IPS-18c (cell line): Measurements from ENCODE around the gene TRAPPC10.
"Not testable (repeated sequence)": the region's sequence is repeated elsewhere in the genome, so short reads cannot be mapped to it uniquely, and the experiment has no call there.

Source experiments
- H3K4me3 ChIP-seq: 2 replicates; pipeline ENCODE4 v1.7.0; 2013; ENCODE audit warnings: low read depth, mild to moderate bottlenecking, low read length, moderate library complexity; ENCODE audit not compliant: insufficient read depth
- H3K9me3 ChIP-seq: one replicate; pipeline ENCODE4 v1.6.1; 2013; ENCODE audit warnings: mild to moderate bottlenecking, low read length, moderate library complexity; ENCODE audit not compliant: control insufficient read depth, insufficient read depth

The TRAPPC10 gene

DNA sequence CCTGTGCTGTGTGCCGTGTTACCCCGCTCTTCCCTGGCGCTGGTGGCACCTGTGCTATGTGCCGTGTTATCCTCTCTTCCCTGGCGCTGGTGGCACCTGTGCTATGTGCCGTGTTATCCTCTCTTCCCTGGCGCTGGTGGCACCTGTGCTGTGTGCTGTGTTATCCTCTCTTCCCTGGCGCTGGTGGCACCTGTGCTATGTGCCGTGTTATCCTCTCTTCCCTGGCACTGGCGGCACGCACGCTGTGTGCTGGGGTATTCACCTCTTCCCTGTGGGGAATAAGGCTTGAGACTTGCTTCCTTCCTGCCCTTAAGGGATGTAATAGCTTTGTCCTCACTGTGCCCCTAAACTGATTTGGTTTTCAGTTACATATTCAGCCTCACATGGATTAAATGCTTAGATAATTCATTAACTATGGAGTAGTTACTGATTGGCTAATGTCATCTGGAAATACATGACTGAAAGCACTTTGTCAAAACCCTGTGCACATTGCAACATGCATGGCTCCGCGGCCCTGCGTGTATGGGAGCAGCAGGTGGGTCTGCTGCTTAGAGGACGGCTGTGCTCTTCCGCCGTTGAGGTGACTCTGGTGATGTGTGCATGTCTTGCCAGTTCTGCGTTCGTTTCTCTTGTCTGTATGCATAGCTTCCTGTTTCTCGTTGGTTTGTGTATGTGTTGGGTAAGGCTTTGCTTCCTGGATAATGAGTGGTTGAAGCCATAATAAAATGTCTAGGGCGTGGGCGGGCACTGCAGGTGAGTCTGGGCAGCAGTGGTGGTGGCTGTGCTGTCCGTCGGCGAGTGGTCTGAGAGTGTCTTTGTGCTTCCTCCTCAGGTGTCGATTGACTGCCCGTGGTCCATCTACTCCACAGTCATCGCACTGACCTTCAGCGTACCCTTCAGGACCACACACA, 77.1 kb downstream of the TRAPPC10 start:
- H3K4me3 ChIP-seq = no peak overlapping the region
- H3K9me3 ChIP-seq = no peaks in the 10 kb centered on the region

DNA sequence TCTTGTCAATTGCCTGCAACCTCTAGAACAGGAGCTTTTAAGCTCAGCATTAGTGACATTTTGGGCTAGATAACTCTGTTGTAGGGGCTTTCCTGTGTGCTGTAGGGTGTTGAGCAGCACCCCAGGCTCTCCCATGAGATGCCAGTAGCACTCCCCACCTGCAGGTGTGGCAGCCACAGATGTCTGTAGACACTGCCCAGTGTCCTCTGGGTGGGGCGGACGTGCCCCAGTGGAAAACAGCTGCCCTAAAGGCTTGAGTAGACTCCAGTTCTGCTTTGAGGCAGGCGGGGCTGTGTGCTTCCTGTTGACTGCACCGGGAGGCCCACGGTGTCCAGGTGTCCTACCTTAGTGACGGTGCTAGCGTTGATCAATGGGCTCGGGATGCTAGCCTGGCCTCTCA, 78.2 kb downstream of the TRAPPC10 start:
- no peaks in the 10 kb centered on the region for H3K9me3 ChIP-seq

DNA sequence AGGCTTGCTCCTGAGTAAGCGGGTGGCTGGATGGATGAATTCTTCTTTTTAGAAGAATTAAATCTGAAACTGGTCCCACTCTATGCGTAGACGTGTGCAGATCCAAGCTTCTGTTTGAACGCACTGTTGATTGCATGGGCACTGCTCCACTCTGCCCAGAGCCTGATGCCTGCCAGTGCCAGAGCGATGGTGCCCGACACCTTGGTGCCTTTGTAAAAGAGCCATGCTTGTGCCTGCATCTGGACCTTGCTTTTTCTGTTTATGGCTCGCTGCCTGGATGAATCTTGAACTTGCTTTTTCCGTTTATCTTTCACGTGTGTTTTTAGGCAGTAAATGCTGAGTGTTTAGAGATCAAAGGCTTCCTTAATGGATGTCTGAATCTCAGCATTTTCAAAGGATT, 80.1 kb downstream of the TRAPPC10 start:
- no peaks in the 10 kb centered on the region for H3K9me3 ChIP-seq
- H3K4me3 ChIP-seq = no peak overlapping the region

More for the DNA sequence above, 78.2 kb downstream of the TRAPPC10 start:
- no peak overlapping the region for H3K4me3 ChIP-seq

DNA sequence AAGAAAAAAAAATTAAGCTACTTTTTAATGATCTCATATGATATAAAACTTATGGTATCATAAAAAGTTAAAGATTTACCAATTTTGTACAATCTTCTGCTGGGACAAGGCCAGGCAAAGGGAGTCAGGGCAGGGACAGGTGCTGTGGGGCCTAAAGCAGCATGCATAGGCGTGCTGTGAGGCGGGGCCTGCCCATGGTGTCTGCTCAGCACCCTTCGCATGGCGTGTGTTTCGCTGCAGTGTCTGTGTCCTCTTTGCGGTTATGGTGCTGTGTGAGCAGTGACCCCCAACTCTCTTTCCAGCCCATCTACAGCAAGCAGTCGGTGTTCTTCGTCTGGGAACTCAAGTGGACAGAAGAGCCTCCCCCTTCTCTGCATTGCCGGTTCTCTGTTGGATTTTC, 81.7 kb downstream of the TRAPPC10 start:
- Histone ChIP-seq H3K4me3 (no peak overlapping the region), H3K9me3 (no peaks in the 10 kb centered on the region)

DNA sequence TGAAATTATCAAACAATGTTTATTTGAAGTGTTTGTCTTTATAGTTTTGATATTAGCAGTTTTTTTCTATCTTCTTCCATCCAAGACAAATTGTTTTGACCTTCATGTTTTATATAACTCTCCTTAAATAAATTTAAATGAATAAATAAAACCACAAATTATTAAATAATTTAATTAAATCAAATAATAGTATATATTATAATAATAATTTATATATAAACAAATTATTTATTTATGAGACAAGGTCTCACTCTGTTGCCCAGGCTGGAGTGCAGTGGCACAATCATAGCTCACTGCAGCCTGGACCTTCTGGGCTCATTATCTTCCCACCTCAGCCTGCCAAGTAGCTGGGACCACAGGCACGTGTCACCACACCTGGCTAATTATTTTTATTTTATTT, 82.7 kb downstream of the TRAPPC10 start:
- Histone ChIP-seq H3K4me3 (no peak overlapping the region), H3K9me3 (no peaks in the 10 kb centered on the region)

DNA sequence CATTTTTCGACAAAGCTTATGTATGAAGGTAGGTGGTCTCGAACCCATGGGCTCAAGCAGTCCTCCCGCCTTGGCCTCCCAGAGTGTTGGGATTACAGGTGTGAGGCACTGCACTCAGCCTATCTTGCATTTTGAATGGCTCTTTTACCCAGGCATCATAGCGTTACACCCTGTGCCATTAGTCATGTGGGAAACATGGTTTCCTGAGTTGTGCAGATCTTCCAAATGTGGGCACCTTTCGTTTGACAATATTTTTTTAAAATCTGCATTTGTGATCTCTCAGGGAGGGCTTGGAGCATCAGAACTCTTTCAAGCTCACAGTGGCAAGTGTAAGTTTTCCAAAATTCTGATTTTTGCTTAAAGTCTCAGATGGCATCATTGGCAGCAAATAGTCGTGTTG, 86.4 kb downstream of the TRAPPC10 start:
- not testable (repeated sequence) for H3K4me3 ChIP-seq, H3K9me3 ChIP-seq

DNA sequence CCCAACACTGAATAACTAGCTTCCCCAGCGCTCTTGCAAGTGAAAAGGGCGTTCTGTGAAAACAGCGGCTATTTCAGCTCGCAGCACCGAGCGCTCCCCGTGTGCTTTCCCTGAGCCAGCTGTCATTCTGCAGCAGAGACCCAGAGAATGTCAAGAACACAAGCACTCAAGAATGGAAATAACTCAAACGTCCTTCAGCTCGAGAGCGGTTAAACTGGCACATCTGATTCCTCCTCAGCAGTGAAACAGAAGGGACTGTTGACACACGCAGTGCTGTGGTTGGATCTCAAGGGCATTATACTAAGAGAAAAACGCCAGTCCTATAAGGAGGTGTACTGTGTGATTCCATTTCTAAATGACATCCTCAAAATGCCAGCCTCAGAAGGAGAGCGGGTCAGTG, 86.9 kb downstream of the TRAPPC10 start:
- H3K9me3 ChIP-seq = not testable (repeated sequence)

DNA sequence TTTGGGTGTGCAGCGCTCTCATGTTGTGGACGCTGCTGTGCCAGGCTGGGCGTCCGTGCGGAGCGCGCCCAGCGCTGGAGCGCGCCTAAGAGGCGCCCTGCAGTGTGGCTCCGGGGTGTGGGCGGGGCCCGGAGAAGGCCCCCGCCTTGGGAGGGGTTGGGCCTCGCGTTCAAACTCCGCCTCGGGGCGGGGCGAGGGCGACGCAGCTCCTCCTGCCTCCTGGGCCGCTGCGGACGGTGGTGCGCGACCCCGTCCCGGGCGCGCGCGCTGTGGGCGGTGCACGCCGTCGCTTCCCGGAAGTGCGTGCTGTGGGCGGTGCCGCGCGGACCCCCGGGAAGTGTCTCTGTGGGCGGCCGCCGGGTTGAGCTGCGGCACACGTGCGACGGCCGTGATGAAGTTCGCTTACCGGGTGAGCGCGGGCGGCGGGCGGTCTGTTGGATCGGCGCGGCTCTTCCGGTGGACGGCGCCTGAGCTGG, 95.0 kb downstream of the TRAPPC10 start, which contains the start of gene PWP2:
TSS of gene PWP2 (plus strand) at position 374 of the 476 bp plus-strand sequence. CDS start at position 392, 18 bp downstream.
- H3K4me3 ChIP-seq, H3K9me3 ChIP-seq: not testable (repeated sequence)

More for the DNA sequence above, 86.9 kb downstream of the TRAPPC10 start:
- not testable (repeated sequence) for H3K4me3 ChIP-seq

DNA sequence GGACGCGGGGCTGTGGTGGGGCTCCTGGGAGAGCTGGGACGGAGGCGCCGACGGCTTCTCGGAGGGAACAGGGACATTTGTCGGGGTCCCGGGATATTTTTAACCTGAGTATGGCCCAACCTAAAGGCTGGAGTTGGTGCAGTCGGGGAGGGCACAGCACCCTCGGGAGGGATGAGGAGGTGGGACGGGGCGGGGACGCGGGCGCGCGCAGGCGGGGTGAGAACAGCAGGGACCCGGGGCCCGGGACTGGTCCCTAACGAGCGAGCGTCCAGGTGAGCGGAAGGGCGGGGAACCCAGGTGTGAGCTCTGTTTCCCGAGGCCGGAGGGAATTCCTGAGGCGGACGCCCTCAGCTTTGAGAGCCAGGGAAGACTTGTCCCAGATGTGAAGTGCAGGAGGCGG, 95.5 kb downstream of the TRAPPC10 start:
- H3K4me3 ChIP-seq = not testable (repeated sequence)

DNA sequence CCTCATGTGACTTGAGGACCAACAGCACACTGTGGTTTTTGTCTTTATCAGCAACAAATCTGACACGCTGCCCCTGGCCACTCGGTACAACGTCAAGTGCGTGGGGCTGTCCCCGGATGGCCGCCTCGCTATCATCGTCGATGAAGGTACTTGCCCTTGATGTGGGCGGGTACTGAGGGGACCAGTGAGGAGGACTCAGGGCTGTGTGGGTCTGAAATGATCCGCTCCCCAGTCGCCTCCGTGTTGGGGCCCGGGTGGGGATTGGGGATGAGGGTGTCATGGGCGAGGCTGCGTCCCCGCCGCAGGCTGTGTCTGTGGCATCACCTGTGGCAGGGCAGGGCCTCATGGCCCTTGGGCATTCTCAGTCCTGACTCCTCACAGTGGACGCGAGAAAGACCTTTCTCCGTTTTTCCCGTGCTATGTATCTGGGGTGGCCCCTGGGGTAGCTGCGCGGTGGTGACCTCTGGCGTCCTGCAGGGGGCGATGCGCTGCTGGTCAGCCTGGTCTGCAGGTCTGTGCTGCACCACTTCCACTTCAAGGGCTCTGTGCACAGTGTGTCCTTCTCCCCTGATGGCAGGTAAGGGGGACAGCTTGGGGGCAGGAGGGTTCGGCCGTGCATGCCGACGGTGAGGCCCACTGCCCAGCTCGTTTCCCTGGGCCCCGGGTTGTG, 101.7 kb downstream of the TRAPPC10 start:
- H3K9me3 ChIP-seq, H3K4me3 ChIP-seq: not testable (repeated sequence)

More for the DNA sequence above, 95.5 kb downstream of the TRAPPC10 start:
- H3K9me3 ChIP-seq = not testable (repeated sequence)

DNA sequence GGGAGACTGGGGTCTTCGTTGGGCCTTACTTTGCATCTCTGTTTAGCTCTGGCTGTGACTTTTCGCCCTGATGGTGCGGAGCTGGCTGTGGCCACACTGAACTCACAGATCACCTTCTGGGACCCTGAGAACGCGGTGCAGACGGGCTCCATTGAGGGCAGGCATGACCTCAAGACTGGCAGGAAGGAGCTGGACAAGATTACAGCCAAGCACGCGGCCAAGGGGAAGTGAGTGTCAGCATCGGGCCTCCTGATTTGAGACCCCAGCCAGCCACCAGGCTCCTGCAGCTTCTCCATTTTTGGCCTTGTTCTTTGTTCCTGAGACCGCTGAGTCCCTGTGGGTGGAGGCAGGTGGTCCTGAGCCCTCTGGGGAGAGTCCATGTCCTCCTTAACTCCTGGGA, 110.0 kb downstream of the TRAPPC10 start:
- not testable (repeated sequence) for H3K4me3 ChIP-seq, H3K9me3 ChIP-seq

DNA sequence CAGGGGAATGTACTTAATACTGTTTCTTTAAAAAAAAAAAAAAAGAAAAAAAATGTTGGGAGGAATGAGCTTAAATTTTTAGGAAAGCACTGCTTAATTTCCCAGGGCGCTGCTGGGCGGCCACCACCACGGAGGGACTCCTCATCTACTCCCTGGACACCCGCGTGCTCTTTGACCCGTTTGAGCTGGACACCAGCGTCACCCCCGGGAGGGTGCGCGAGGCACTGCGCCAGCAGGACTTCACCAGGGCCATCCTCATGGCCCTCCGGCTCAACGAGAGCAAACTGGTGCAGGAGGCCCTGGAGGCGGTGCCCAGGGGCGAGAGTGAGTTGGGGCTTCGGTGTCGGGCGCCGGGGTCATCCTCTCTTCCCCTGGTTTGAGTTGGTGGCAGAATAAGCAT, 115.7 kb downstream of the TRAPPC10 start:
- not testable (repeated sequence) for H3K9me3 ChIP-seq, H3K4me3 ChIP-seq

DNA sequence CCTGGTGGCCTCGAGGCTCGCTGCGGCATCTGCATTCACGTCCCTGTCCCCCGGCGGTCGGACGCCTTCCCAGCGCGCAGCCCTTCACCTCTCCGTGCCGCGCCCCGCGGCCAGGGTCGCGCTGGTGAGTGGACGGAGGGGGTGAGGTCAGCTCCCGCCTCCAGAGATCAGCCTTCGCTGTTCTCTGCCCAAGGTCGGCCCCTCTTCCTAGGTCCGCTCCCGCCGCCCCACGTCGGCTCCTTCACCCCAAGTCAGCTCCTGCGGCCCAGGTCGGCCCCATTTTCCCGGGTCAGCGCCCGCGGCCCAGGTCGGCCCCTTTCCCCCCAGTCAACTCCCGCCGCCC, 121.6 kb downstream of the TRAPPC10 start:
- not testable (repeated sequence) for H3K4me3 ChIP-seq

DNA sequence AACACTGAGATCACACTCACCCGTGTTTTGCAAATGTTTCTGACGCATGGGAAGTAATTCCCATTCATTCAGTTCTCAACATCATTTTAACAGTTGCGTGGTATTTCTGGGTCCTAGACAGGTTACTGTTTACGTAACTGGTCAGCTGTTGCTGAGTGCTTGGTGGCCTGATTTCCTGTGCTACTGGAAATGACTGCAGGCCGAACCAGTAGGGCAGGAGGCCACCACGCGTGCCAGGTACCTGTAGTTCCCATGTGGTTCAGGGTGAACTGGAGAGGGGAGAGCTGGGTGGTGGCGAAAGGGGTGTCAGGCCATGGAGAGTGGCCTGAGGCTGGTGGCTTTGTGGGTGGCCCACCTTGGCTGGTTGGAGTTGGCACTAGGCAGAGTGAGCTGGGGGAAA, 122.6 kb downstream of the TRAPPC10 start:
- H3K9me3 ChIP-seq, H3K4me3 ChIP-seq: not testable (repeated sequence)

More for the DNA sequence above, 121.6 kb downstream of the TRAPPC10 start:
- not testable (repeated sequence) for H3K9me3 ChIP-seq

DNA sequence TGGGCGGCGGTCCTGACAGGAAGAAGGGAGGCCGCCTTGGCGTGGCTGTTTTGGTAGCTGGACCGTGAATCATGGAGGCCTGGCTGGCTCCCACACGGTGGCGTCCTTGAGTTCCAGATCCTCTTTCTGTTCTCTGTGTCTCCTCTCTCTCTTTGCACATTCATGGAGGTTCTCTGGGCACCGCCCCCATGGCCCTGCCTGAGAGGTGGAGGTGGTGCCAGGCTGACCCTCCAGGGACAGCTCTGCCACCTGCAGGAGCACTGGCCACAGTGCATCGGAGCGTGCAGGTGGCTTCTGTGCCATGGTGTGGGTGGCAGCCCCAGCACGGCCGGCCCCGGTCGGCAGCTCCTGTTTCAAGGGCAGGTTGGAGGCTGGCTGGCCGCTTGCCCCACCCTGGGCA, 125.9 kb downstream of the TRAPPC10 start:
- H3K4me3 ChIP-seq = not testable (repeated sequence)

DNA sequence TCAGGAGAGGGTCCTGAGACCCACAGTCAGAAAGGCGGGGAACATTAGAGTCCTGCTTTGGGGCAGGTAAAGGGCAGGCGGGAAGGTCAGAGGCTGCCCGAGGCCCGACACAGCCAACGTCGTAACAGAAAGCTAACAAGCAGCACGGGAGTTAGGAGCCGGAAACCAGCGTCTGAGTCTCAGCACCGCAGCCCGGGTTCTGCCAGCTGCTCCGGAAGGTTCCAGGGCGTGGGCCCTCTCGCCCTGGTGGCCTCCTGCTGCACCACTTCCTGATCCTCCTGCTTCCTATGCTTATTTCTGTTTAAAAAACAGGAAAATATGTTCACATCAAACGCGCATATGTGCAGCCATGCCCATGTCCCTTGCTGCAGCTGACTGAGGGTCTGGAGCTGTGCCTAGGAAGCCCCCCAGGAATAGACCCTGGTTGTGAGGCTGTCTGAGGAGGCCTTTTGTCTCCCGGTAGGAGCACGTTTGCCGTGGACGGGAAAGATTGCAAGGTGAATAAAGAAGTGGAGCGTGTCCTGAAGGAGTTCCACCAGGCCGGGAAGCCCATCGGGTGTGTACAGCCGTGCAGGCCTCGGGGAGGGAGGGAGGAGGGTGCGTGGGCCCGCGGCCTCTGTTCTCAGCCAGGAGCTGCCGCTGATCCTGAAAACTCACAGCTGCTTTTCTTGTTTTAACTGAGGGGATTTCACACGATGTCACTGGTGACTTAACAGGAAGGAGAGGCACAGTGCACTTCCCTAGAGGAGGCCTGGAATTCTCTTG, 127.9 kb downstream of the TRAPPC10 start:
- H3K4me3 ChIP-seq = not testable (repeated sequence)

More for the DNA sequence above, 125.9 kb downstream of the TRAPPC10 start:
- not testable (repeated sequence) for H3K9me3 ChIP-seq

DNA sequence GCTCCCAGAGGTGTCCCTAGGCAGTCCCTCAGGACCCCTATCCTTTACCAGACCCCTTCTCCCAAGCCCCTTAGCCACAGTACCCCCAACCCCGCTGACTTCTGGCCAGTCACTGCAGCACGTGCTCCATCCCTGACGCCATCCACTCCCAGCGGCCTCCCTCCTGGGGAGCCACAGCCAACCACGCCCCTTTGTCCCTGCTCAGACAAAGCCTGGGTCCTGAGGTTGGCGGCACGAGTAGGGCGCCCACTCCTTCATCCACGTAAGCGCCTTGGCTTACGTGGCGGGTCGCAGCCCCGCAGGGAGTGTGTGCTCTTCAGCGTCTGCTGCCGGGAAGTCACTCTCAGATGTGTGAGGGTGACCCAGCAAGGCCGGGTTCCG, 128.4 kb downstream of the TRAPPC10 start:
- not testable (repeated sequence) for H3K9me3 ChIP-seq, H3K4me3 ChIP-seq

More for the DNA sequence above, 127.9 kb downstream of the TRAPPC10 start:
- H3K9me3 ChIP-seq = not testable (repeated sequence)
